Astrocyte (in vitro differentiated cells and primary cell): ENCODE results near the gene SPAG7. TPM values are rescaled to one million over a fixed set of nuclear protein-coding genes. Genes with fewer than 3 reads are reported as not detected.
"Not testable (repeated sequence)": the region's sequence is repeated elsewhere in the genome, so short reads cannot be mapped to it uniquely, and the experiment has no call there.

Source experiments
- DNase-seq: peaks from one replicate; pipeline ENCODE4 v3.0.0-alpha.2; 2010; ENCODE audit warnings: low read depth
- FAIRE-seq: peaks from 2 replicates; lab custom pipeline; 2011; peaks lifted over from hg19 to GRCh38; lab: Jason Lieb, UNC
- H2AFZ ChIP-seq: 2 replicates; pipeline ENCODE4 v1.6.0; 2012; ENCODE audit warnings: low read depth, low read length, inconsistent platforms
- H3K27ac ChIP-seq: 2 replicates; pipeline ENCODE4 v1.5.1; 2011; ENCODE audit warnings: low read depth, low read length, inconsistent platforms
- H3K27me3 ChIP-seq: 2 replicates; pipeline ENCODE4 v1.6.0; 2011; ENCODE audit warnings: low read length, inconsistent platforms; ENCODE audit not compliant: insufficient read depth
- H3K36me3 ChIP-seq: 2 replicates; pipeline ENCODE4 v1.5.1; 2011; ENCODE audit warnings: low read length, inconsistent platforms; ENCODE audit not compliant: insufficient read depth
- H3K4me1 ChIP-seq: 2 replicates; pipeline ENCODE4 v1.5.1; 2011; ENCODE audit warnings: low read length, inconsistent platforms; ENCODE audit not compliant: insufficient read depth
- H3K4me2 ChIP-seq: 2 replicates; pipeline ENCODE4 v1.6.0; 2012; ENCODE audit warnings: low read length, inconsistent platforms
- H3K4me3 ChIP-seq: 2 replicates; pipeline ENCODE4 v1.5.1; 2011; ENCODE audit warnings: low read depth, mild to moderate bottlenecking, low read length, inconsistent platforms; ENCODE audit not compliant: insufficient read depth
- H3K79me2 ChIP-seq: 2 replicates; pipeline ENCODE4 v1.6.0; 2012; ENCODE audit warnings: mild to moderate bottlenecking, low read length, inconsistent platforms; ENCODE audit not compliant: insufficient read depth
- H3K9ac ChIP-seq: 2 replicates; pipeline ENCODE4 v1.6.0; 2012; ENCODE audit warnings: mild to moderate bottlenecking, low read length, inconsistent platforms
- H3K9me3 ChIP-seq: 2 replicates; pipeline ENCODE4 v1.5.1; 2012; ENCODE audit warnings: low read depth, mild to moderate bottlenecking, low read length, inconsistent platforms; ENCODE audit not compliant: insufficient read depth
- H4K20me1 ChIP-seq: 2 replicates; pipeline ENCODE4 v1.6.0; 2012; ENCODE audit warnings: low read length, inconsistent platforms; ENCODE audit not compliant: insufficient read depth
- H3K27ac Mint-ChIP-seq: one replicate; pipeline ENCODE4 v1.8.0; 2021; ENCODE audit warnings: mild to moderate bottlenecking, mixed read lengths; ENCODE audit not compliant: unreplicated experiment
- H3K27me3 Mint-ChIP-seq: one replicate; pipeline ENCODE4 v1.8.0; 2021; ENCODE audit warnings: low read depth, mixed read lengths; ENCODE audit not compliant: unreplicated experiment
- H3K36me3 Mint-ChIP-seq: one replicate; pipeline ENCODE4 v1.8.0; 2021; ENCODE audit warnings: low read depth, mixed read lengths; ENCODE audit not compliant: unreplicated experiment
- H3K4me1 Mint-ChIP-seq: one replicate; pipeline ENCODE4 v1.8.0; 2021; ENCODE audit warnings: low read depth, mixed read lengths; ENCODE audit not compliant: unreplicated experiment
- H3K4me3 Mint-ChIP-seq: one replicate; pipeline ENCODE4 v1.8.0; 2021; ENCODE audit warnings: mild to moderate bottlenecking, moderate library complexity, mixed read lengths; ENCODE audit not compliant: unreplicated experiment
- H3K9me3 Mint-ChIP-seq: one replicate; pipeline ENCODE4 v1.8.0; 2021; ENCODE audit warnings: mild to moderate bottlenecking, mixed read lengths; ENCODE audit not compliant: unreplicated experiment
- EZH2 ChIP-seq: IDR thresholded peaks from 2 replicates; pipeline ENCODE4 v1.6.1; 2012; ENCODE audit warnings: mild to moderate bottlenecking, low read length, inconsistent platforms; ENCODE audit not compliant: insufficient read depth
- total RNA-seq: library from RNA; stranded (reverse); gene quantifications from 2 replicates; pipeline ENCODE4 v1.2.1, GENCODE V29; 2021
- TF ChIP-seq, protein P1 (sequence below): IDR thresholded peaks from 2 replicates; pipeline ENCODE4 v1.5.1; 2011; ENCODE audit warnings: low read depth, mild to moderate bottlenecking, inconsistent platforms, low read length, moderate library complexity; ENCODE audit not compliant: insufficient read depth

SPAG7 gene
- total RNA-seq, 1 donor from 2014 or later, result 60.9 TPM

DNA sequence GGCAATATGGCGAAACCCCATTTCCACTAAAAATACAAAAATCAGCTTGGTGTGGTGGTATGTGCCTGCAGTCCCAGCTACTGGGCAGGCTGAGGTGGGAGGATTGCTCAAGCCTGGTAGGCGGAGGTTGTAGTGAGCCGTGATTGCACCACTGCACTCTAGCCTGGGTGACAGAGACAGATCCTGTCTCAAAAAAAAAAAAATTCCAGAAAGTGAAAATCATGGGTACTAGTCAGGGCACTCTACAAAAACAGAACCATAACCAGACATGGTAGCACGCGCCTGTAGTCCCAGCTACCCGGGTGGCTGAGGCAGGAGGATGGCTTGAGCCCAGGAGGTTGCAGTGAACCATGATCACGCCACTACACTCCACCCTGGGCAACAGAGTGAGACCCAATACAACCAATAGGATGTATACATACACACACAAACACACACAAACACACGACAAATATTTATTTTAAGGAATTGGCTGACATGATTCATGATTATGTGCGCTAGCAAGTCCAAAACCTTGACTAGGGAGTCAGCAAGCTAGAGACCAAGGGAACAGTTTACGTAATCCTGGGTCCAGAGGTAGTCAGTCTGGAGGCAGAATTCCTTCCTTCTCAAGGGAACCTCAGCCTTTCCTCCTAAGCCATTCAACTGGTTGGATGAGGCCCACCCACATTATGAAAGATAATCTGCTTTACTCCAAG, 47.1 kb downstream of the SPAG7 start:
- FAIRE-seq, result no peak
- Mint-ChIP-seq H3K36me3 (no peaks in the 10 kb centered on the region), H3K4me1 (no peaks in the 10 kb centered on the region), H3K27ac (peak overlapping the region; percentile 12), H3K4me3 (no peak overlapping the region), H3K27me3 (no peaks in the 10 kb centered on the region), H3K9me3 (peaks cover 2% of the 10 kb centered on the region)
- no peak overlapping the region for H2AFZ ChIP-seq
- no peaks in the 10 kb centered on the region for H3K27me3 ChIP-seq
- TF ChIP-seq, protein P1, sequence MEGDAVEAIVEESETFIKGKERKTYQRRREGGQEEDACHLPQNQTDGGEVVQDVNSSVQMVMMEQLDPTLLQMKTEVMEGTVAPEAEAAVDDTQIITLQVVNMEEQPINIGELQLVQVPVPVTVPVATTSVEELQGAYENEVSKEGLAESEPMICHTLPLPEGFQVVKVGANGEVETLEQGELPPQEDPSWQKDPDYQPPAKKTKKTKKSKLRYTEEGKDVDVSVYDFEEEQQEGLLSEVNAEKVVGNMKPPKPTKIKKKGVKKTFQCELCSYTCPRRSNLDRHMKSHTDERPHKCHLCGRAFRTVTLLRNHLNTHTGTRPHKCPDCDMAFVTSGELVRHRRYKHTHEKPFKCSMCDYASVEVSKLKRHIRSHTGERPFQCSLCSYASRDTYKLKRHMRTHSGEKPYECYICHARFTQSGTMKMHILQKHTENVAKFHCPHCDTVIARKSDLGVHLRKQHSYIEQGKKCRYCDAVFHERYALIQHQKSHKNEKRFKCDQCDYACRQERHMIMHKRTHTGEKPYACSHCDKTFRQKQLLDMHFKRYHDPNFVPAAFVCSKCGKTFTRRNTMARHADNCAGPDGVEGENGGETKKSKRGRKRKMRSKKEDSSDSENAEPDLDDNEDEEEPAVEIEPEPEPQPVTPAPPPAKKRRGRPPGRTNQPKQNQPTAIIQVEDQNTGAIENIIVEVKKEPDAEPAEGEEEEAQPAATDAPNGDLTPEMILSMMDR, result no peak
- TF ChIP-seq EZH2, result no peak
- no peaks in the 10 kb centered on the region for H3K4me1 ChIP-seq
- no peak overlapping the region for H3K9ac ChIP-seq
- no peak overlapping the region for H3K4me2 ChIP-seq
- H3K36me3 ChIP-seq, result no peaks in the 10 kb centered on the region
- DNase-seq, result no peak
- H3K9me3 ChIP-seq, result no peaks in the 10 kb centered on the region
- H3K4me3 ChIP-seq, result no peak overlapping the region
- H4K20me1 ChIP-seq, result no peaks in the 10 kb centered on the region
- H3K79me2 ChIP-seq, result no peaks in the 10 kb centered on the region
- H3K27ac ChIP-seq, result no peak overlapping the region

DNA sequence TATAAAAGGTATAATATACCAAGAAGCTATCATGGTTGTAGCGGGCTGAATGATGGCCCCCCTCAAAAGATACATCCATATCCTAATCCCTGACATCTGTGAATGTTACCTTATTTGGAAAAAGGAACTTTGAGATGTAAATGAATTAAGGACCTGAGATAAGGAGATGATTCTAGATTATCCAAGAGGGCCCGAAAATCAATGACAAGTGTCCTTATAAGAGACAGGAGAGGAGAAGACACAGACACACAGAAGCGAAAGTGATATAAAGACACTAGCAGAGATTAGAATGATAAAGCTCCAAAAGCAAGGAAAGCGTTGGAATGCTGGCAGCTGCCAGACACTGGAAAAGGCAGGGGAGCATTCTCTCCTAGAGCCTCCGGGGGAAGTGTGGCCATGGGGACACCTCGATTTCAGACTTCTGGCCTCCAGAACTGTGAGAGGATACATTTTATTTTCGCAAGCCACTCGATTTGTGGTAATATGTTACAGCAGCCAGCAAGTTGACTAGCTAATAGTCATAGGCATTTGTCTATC, 48.0 kb downstream of the SPAG7 start:
- Mint-ChIP-seq H3K4me1 (no peaks in the 10 kb centered on the region), H3K27ac (no peak overlapping the region), H3K36me3 (no peaks in the 10 kb centered on the region), H3K4me3 (no peak overlapping the region), H3K27me3 (no peaks in the 10 kb centered on the region), H3K9me3 (peaks cover 2% of the 10 kb centered on the region)
- Histone ChIP-seq H3K9ac (no peak overlapping the region), H3K4me3 (no peak overlapping the region), H3K27me3 (no peaks in the 10 kb centered on the region), H4K20me1 (no peaks in the 10 kb centered on the region), H3K4me1 (no peaks in the 10 kb centered on the region), H2AFZ (no peak overlapping the region), H3K4me2 (no peak overlapping the region), H3K36me3 (no peaks in the 10 kb centered on the region), H3K9me3 (no peaks in the 10 kb centered on the region), H3K27ac (no peak overlapping the region), H3K79me2 (no peaks in the 10 kb centered on the region)
- DNase-seq (no peak), FAIRE-seq (no peak)
- no peak for TF ChIP-seq EZH2
- TF ChIP-seq, protein P1, result no peak

DNA sequence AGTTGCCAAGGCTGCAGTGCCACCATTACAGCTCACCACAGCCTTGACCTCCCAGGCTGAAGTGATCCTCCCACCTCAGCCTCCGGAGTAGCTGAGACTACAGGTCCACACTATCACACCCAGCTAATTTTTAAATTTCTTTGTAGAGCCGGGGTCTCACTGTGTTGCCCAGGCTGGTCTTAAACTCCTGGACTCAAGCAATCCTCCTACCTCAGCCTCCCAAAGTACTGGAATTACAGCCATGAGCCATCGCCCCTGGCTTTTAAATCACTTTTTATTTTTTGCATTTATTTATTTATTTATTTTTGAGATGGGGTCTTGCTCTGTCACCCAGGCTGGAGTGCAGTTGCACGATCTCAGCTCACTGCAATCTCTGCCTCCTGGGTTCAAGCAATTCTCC, 53.1 kb downstream of the SPAG7 start:
- H2AFZ ChIP-seq, H4K20me1 ChIP-seq, H3K9ac ChIP-seq, H3K4me1 ChIP-seq, H3K9me3 Mint-ChIP-seq, H3K79me2 ChIP-seq, DNase-seq, H3K27me3 Mint-ChIP-seq, H3K9me3 ChIP-seq, H3K27ac Mint-ChIP-seq, H3K36me3 ChIP-seq, FAIRE-seq, H3K4me3 Mint-ChIP-seq, H3K36me3 Mint-ChIP-seq, H3K27me3 ChIP-seq, H3K4me2 ChIP-seq, H3K27ac ChIP-seq, H3K4me3 ChIP-seq, H3K4me1 Mint-ChIP-seq: not testable (repeated sequence)
